Esophagus squamous epithelium (tissue), 4 donors: ENCODE data around the gene SVIL.

Experiments used
- CTCF ChIP-seq, 6 experiments: fragments of 450-650 bp in 4 of 6; fragments of 200-600 bp in 2 of 6; sonication (generic) in 2 of 6; IDR thresholded peaks; one replicate each; pipeline ENCODE4 v1.5.1; 2016 to 2019; ENCODE audit warnings: antibody characterized with exemption in 6 of 6, mild to moderate bottlenecking in 4 of 6, moderate library complexity in 4 of 6
- POLR2A ChIP-seq, 4 donors: fragments of 450-650 bp; IDR thresholded peaks; one replicate each; pipeline ENCODE4 v1.6.1; 2017; ENCODE audit warnings: antibody characterized with exemption in 4 of 4, mild to moderate bottlenecking in 4 of 4, moderate library complexity in 3 of 4

GRCh38 chr10:29651767-29652166, 17.0 kb upstream of the SVIL start:
- TF ChIP-seq CTCF (IDR thresholded peaks at IDR 0.05) (no peak), POLR2A (IDR thresholded peaks at IDR 0.05) (no peak)
